ENCODE results near the gene TTC33.

Gene TTC33

DNA sequence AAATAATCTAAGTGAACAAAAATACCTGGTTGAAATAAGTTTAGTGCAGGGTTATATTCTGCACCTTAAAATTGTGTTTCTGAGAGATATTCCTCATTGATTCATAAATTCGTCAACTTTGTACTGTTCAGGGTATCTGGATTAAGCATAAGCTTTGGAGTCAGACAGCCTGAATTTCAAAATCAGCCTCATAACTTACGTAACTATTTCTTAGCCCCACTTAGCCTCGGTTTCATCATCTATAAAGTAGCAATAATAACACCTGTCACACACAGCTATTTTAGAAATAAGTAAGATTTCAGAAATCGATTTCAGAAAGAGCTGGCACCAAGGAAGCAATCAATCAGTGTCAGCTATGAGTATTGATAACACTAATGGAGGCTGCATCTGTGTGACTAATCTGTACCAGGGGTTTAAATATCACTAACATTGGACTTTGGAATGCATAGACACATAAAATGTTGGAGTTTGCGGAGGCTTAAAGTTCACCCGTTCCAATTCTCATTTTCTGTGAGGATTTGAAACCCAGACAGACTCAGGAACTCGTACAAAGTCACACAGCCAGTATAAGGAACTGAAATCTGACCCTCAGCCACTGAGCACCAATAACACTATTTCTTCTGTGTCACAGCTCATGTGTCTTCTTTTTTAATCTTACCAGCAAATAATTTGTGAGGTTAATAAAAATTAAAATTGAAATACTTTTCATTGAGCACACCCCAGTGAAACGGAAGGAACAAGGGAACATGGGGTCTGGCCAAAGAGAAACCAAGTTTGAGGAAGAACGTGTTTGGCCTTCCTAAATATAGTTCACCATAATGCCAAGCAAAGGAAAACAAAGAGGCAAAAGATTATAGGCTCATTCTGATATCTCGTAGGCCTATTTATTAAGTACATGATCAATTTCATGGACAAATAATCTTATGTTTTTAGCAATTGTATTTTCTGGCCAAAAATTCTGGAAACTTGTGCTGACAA, 270.5 kb downstream of the TTC33 start:
- DNase-seq (ENCODE audit: low read depth, low spot score) = no peak
- no peaks in the 10 kb centered on the region for H3K9me3 ChIP-seq (ENCODE audit: insufficient read depth, low read length)
- TF ChIP-seq SUZ12 (IDR thresholded peaks at IDR 0.05; ENCODE audit: extremely low read depth, insufficient read depth, insufficient read length) (no peak), YY1 (IDR thresholded peaks at IDR 0.05; ENCODE audit: insufficient read depth, insufficient read length) (no peak), ZNF274 (IDR thresholded peaks at IDR 0.05; ENCODE audit: low read depth, low read length) (no peak)
- no peaks in the 10 kb centered on the region for H3K27me3 ChIP-seq (ENCODE audit: insufficient read depth, insufficient read length)
- no peak overlapping the region for H3K4me3 ChIP-seq (ENCODE audit: insufficient read length, low read depth)
- no peaks in the 10 kb centered on the region for H3K36me3 ChIP-seq (ENCODE audit: insufficient read depth, insufficient read length, low read length)
- no peaks in the 10 kb centered on the region for H3K4me1 ChIP-seq (ENCODE audit: insufficient read depth, insufficient read length)
- no peak overlapping the region for H3K9ac ChIP-seq (ENCODE audit: insufficient read length, low read depth)

DNA sequence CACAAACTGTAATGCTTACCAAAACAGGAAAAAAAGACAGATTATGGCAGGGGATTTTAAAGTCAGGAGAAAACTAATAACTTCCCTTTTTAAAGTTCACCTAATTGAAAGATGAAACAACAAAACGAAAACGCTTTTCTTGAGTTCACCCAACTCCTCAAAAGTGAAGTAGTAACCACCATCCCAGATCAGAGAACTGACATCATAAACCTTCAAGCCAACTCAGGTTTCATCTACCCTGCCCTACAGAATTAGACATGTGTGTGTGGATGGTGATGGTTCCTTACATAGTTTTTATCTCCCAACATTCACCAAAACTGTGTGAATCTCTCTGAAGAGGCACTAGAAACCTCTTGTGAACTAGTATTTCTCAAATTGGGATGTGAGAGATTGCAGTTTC, 271.3 kb downstream of the TTC33 start:
- DNase-seq (ENCODE audit: low read depth, low spot score) = no peak
- Histone ChIP-seq H3K27me3 (ENCODE audit: insufficient read depth, insufficient read length) (no peaks in the 10 kb centered on the region), H3K36me3 (ENCODE audit: insufficient read depth, insufficient read length, low read length) (no peaks in the 10 kb centered on the region), H3K4me1 (ENCODE audit: insufficient read depth, insufficient read length) (no peaks in the 10 kb centered on the region), H3K9me3 (ENCODE audit: insufficient read depth, low read length) (no peaks in the 10 kb centered on the region), H3K9ac (ENCODE audit: insufficient read length, low read depth) (no peak overlapping the region), H3K4me3 (ENCODE audit: insufficient read length, low read depth) (no peak overlapping the region)
- TF ChIP-seq ZNF274 (IDR thresholded peaks at IDR 0.05; ENCODE audit: low read depth, low read length) = no peak
- TF ChIP-seq YY1 (IDR thresholded peaks at IDR 0.05; ENCODE audit: insufficient read depth, insufficient read length) = no peak
- no peak for TF ChIP-seq SUZ12 (IDR thresholded peaks at IDR 0.05; ENCODE audit: extremely low read depth, insufficient read depth, insufficient read length)

DNA sequence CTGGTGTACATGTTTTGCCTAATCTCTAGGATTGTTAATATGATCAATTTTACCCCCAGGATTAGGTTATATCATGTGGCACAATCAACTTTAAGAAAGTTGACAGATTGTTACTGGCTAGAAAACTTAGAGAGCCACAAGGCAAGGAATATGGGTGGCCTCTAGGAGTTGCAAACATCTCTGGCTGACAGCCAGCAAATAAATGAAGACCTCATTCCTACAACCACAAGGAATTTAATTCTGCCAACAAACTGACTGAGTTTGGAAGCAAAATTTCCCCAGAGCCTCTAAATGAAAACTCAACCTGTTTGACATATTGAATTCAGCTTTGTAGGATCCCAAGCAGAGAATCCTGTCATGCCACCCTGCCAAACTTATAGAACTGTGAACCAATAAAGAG, 272.4 kb downstream of the TTC33 start:
- no peak for DNase-seq (ENCODE audit: low read depth, low spot score)
- Histone ChIP-seq H3K4me3 (ENCODE audit: insufficient read length, low read depth) (no peak overlapping the region), H3K27me3 (ENCODE audit: insufficient read depth, insufficient read length) (no peaks in the 10 kb centered on the region), H3K36me3 (ENCODE audit: insufficient read depth, insufficient read length, low read length) (no peaks in the 10 kb centered on the region), H3K9ac (ENCODE audit: insufficient read length, low read depth) (no peak overlapping the region), H3K9me3 (ENCODE audit: insufficient read depth, low read length) (no peaks in the 10 kb centered on the region), H3K4me1 (ENCODE audit: insufficient read depth, insufficient read length) (no peaks in the 10 kb centered on the region)
- no peak for TF ChIP-seq SUZ12 (IDR thresholded peaks at IDR 0.05; ENCODE audit: extremely low read depth, insufficient read depth, insufficient read length)
- TF ChIP-seq YY1 (IDR thresholded peaks at IDR 0.05; ENCODE audit: insufficient read depth, insufficient read length) = no peak
- TF ChIP-seq ZNF274 (IDR thresholded peaks at IDR 0.05; ENCODE audit: low read depth, low read length) = no peak

DNA sequence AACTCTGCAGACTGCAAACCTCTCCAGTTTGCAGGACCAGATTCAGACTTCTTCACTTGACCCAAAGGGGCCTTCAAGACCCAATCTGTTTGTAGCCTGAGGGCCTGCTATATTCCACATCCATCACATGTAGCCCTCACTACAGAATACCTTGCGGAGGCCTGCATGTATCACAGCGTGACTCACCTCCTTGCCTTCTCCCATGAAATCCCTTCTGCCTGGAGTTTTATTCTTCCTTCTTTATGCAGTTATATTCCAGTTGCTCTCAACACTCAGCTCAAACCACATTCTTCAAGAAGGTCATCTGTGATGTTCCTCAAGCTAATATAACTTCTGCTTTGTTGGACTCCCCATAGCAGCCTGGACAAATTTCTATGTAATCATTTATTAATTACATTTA, 274.5 kb downstream of the TTC33 start:
- H3K27me3 ChIP-seq (ENCODE audit: insufficient read depth, insufficient read length) = no peaks in the 10 kb centered on the region
- TF ChIP-seq YY1 (IDR thresholded peaks at IDR 0.05; ENCODE audit: insufficient read depth, insufficient read length) = no peak
- no peak for TF ChIP-seq ZNF274 (IDR thresholded peaks at IDR 0.05; ENCODE audit: low read depth, low read length)
- TF ChIP-seq SUZ12 (IDR thresholded peaks at IDR 0.05; ENCODE audit: extremely low read depth, insufficient read depth, insufficient read length) = no peak
- no peak overlapping the region for H3K9ac ChIP-seq (ENCODE audit: insufficient read length, low read depth)
- no peak for DNase-seq (ENCODE audit: low read depth, low spot score)
- no peaks in the 10 kb centered on the region for H3K9me3 ChIP-seq (ENCODE audit: insufficient read depth, low read length)
- no peak overlapping the region for H3K4me3 ChIP-seq (ENCODE audit: insufficient read length, low read depth)
- no peaks in the 10 kb centered on the region for H3K36me3 ChIP-seq (ENCODE audit: insufficient read depth, insufficient read length, low read length)
- H3K4me1 ChIP-seq (ENCODE audit: insufficient read depth, insufficient read length) = no peaks in the 10 kb centered on the region

DNA sequence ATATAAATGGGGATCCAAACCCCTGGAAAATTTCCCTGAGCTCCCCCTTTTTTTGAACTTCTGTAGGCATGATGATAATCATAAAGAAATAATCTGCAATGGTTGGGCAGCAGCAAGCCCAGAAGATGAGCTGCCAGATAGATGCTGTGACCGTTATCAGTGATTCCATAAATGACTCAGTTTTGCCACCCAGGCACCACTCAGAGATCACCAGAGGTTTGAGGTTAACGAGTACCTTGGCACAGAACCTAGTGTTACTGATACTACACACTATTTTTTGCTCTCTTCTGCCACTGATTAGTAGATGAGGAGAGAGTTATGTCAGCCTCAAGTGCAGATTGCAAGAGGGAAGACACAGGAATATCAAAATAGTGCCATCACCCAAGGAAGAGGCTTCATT, 275.4 kb downstream of the TTC33 start:
- Histone ChIP-seq H3K9me3 (ENCODE audit: insufficient read depth, low read length) (no peaks in the 10 kb centered on the region), H3K4me3 (ENCODE audit: insufficient read length, low read depth) (no peak overlapping the region), H3K27me3 (ENCODE audit: insufficient read depth, insufficient read length) (no peaks in the 10 kb centered on the region), H3K9ac (ENCODE audit: insufficient read length, low read depth) (no peak overlapping the region), H3K36me3 (ENCODE audit: insufficient read depth, insufficient read length, low read length) (no peaks in the 10 kb centered on the region), H3K4me1 (ENCODE audit: insufficient read depth, insufficient read length) (no peaks in the 10 kb centered on the region)
- TF ChIP-seq ZNF274 (IDR thresholded peaks at IDR 0.05; ENCODE audit: low read depth, low read length) (no peak), SUZ12 (IDR thresholded peaks at IDR 0.05; ENCODE audit: extremely low read depth, insufficient read depth, insufficient read length) (no peak), YY1 (IDR thresholded peaks at IDR 0.05; ENCODE audit: insufficient read depth, insufficient read length) (no peak)
- no peak for DNase-seq (ENCODE audit: low read depth, low spot score)

DNA sequence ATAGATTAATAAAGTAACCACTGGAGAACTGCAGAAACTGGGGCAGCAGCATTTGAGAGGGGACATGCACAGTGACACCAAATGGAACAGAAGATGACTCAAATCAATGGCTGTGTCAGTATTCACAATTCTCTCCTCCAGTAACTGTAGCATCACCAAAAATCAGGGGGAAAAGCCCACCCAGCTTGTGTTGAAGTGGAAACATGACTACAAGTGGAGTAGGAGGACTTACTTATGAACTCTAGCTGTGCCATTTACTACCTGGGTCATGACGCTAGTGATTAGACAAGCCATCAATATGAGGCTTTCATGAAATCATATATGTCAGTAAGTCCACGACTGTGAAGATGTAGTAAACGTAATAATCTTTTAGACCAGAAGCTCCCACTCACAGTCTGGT, 275.8 kb downstream of the TTC33 start:
- Histone ChIP-seq H3K4me1 (ENCODE audit: insufficient read depth, insufficient read length) (no peaks in the 10 kb centered on the region), H3K27me3 (ENCODE audit: insufficient read depth, insufficient read length) (no peaks in the 10 kb centered on the region), H3K9me3 (ENCODE audit: insufficient read depth, low read length) (no peaks in the 10 kb centered on the region), H3K4me3 (ENCODE audit: insufficient read length, low read depth) (no peak overlapping the region), H3K9ac (ENCODE audit: insufficient read length, low read depth) (no peak overlapping the region), H3K36me3 (ENCODE audit: insufficient read depth, insufficient read length, low read length) (no peaks in the 10 kb centered on the region)
- TF ChIP-seq YY1 (IDR thresholded peaks at IDR 0.05; ENCODE audit: insufficient read depth, insufficient read length) (no peak), ZNF274 (IDR thresholded peaks at IDR 0.05; ENCODE audit: low read depth, low read length) (no peak)
- no peak for DNase-seq (ENCODE audit: low read depth, low spot score)

DNA sequence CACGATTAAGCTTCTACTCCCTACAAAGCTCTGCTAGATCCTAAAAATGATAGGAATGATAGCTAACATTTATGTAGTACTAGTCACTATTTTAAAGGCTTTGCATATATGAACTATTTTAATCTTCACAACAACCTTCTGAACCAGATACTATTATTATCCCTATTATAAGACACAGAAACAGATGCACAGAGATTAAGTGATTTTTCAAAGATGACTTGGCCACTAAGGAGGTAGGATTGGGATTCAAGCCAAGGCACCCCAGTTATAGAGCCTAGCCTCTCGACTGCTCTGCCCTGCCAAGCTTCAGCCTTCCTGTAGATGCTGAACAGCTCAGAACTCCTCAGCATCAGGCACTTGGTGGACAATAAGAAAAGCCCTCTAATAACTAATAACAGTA, 277.0 kb downstream of the TTC33 start:
- Histone ChIP-seq H3K4me1 (ENCODE audit: insufficient read depth, insufficient read length) (no peaks in the 10 kb centered on the region), H3K9ac (ENCODE audit: insufficient read length, low read depth) (no peak overlapping the region), H3K4me3 (ENCODE audit: insufficient read length, low read depth) (no peak overlapping the region), H3K36me3 (ENCODE audit: insufficient read depth, insufficient read length, low read length) (no peaks in the 10 kb centered on the region), H3K9me3 (ENCODE audit: insufficient read depth, low read length) (no peaks in the 10 kb centered on the region), H3K27me3 (ENCODE audit: insufficient read depth, insufficient read length) (no peaks in the 10 kb centered on the region)
- TF ChIP-seq ZNF274 (IDR thresholded peaks at IDR 0.05; ENCODE audit: low read depth, low read length) (no peak), SUZ12 (IDR thresholded peaks at IDR 0.05; ENCODE audit: extremely low read depth, insufficient read depth, insufficient read length) (no peak), YY1 (IDR thresholded peaks at IDR 0.05; ENCODE audit: insufficient read depth, insufficient read length) (no peak)
- no peak for DNase-seq (ENCODE audit: low read depth, low spot score)

All from NT2/D1 (cell line).